Stomach (tissue), 9 donors: ENCODE results near the gene RNF26. TPM values are rescaled to one million over a fixed set of nuclear protein-coding genes. Genes with fewer than 3 reads are reported as not detected.
A peak's percentile ranks its signal among the peaks of the same experiment; 100 is the strongest.

Source experiments
- DNase-seq, 2 donors: peaks; one replicate each; pipeline versions ENCODE4 v3.0.0 to v3.0.0-alpha.2; 2013 to 2019
- H3K27ac ChIP-seq, 5 donors: fragments of 200-600 bp in 4 of 5; sonication (generic) in 4 of 5; one replicate each; pipeline ENCODE4 v1.5.1; 2013 to 2019; ENCODE audit warnings: mild to moderate bottlenecking in 1 of 5, moderate library complexity in 1 of 5
- H3K27me3 ChIP-seq, 3 donors: fragments of 200-600 bp; sonication (generic); one replicate each; pipeline ENCODE4 v1.5.1; 2017 to 2019; ENCODE audit warnings: mixed run types in 1 of 3
- H3K36me3 ChIP-seq, 4 donors: fragments of 200-600 bp; sonication (generic); 1 replicate in 3 of 4; 2 replicates in 1 of 4; pipeline ENCODE4 v1.5.1; 2016 to 2019
- H3K4me1 ChIP-seq, 4 donors: fragments of 200-600 bp; sonication (generic); one replicate each; pipeline ENCODE4 v1.5.1; 2016 to 2019
- H3K4me3 ChIP-seq, 4 donors: fragments of 200-600 bp; sonication (generic) in 3 of 4; one replicate each; pipeline ENCODE4 v1.5.1; 2016 to 2019; ENCODE audit warnings: mild to moderate bottlenecking in 1 of 4
- H3K9me3 ChIP-seq, 4 donors: fragments of 200-600 bp; sonication (generic); one replicate each; pipeline ENCODE4 v1.5.1; 2016 to 2019
- EP300 ChIP-seq: sonication (generic); formaldehyde crosslinking; IDR thresholded peaks from one replicate; pipeline ENCODE4 v1.6.1; 2017; ENCODE audit warnings: antibody characterized with exemption
- POLR2A ChIP-seq, 4 donors: fragments of 450-650 bp; IDR thresholded peaks; one replicate each; pipeline ENCODE4 v1.6.1; 2016; ENCODE audit warnings: antibody characterized with exemption in 4 of 4, control low read depth in 2 of 4, mild to moderate bottlenecking in 1 of 4, moderate library complexity in 1 of 4
- POLR2AphosphoS5 ChIP-seq, 3 donors: sonication (generic); formaldehyde crosslinking; IDR thresholded peaks; one replicate each; pipeline ENCODE4 v1.6.1; 2016; ENCODE audit warnings: antibody characterized with exemption in 3 of 3
- WGBS, 5 donors: extraction: QIAGEN DNeasy Blood & Tissue Kit in 3 of 5; methylation state at CpG; one replicate each; pipeline versions ENCODE4 v1.1.5 to v1.1.7; 2013 to 2018; 5-methylcytosine and 5-hydroxymethylcytosine counted together
- intact Hi-C: fragments of 100-400 bp; cut with DNase I; formaldehyde crosslinking; loops from one replicate; pipeline ENCODE4 v1.15.1; 2023; ENCODE audit warnings: low total_unique reads
- polyA plus RNA-seq, 3 donors: library from polyadenylated mRNA; stranded (reverse); fragments of 200-250 nt; gene quantifications; one replicate each; pipeline ENCODE4 v1.2.3, GENCODE V29; 2013
- total RNA-seq, 5 donors: library from RNA; depleted of rRNA; stranded (reverse); fragments of >200 nt; gene quantifications; one replicate each; pipeline versions ENCODE4 v1.1.0 to v1.2.3, GENCODE V29; 2014 to 2016
- TF ChIP-seq, protein P1 (sequence below), 7 experiments: fragments of 450-650 bp in 4 of 7; fragments of 200-600 bp in 3 of 7; sonication (generic) in 3 of 7; IDR thresholded peaks; one replicate each; pipeline ENCODE4 v1.5.1; 2016 to 2019; ENCODE audit warnings: antibody characterized with exemption in 7 of 7, control low read depth in 2 of 7, mild to moderate bottlenecking in 1 of 7
- donor health status: healthy with polysubstance abuse.
- donor health status: Bipolar disorder and iron deficiency.
- donor health status: healthy.

Gene RNF26
- total and polyA plus RNA-seq, 8 donors: 1.3 to 45.8 (median 10.3) TPM; not detected in 1

DNA sequence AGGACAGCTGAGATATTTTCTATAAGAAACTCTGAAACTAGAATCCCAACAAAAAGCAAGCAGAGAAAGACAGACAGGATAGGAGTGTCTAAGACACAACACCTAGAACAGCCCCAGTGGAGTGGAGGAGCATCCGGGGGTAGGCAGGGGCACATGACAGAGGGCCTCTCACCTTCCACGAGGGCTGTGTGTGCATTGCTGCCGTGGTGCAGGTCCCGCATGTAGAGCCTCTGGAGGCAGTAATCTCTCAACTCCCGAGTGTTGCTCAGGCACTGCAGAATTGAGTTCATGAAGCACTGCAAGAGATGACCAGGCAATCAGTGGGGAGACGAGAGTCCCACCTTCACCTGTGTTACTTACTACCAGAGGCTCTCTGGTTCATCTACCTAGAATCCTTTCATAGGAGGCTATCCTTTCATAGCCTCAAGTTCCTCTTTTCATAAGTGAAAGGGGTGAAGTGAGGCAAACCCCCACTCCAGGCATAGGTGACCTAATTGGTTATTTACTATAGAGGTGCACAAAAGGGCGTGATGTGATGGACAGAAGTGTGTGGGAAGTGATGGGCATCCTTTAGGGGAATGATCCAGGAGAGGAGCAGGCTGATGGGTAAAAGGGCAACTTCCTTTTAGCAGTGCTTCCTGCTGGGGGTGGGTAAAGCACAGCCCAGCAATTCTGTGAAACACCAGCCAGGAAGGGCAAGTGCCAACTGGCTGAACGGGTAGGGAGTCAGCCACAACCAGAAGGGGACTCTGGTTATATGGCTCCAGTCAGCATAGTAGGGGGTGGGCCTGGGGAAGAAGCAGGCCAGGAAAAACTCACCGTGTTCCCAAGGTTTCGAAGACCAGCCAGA lies 25.3 kb downstream of the RNF26 start:
- Histone ChIP-seq H3K27me3 (peaks cover 0 to 22% (median 13%) of the 10 kb centered on the region in 3 donors), H3K36me3 (peaks cover 0 to 27% (median 16%) of the 10 kb centered on the region in 4 donors), H3K4me1 (peaks cover 28 to 62% (median 53%) of the 10 kb centered on the region in 4 donors), H3K27ac (peak overlapping the region in 1 of 5 donors; percentile 93), H3K4me3 (no peak overlapping the region), H3K9me3 (no peaks in the 10 kb centered on the region)
- intact Hi-C loops: loop anchor here (10.0 kb wide), 1 partner anchor 115 kb away; no protein-coding TSS in a partner anchor
- WGBS, 5 donors: 79 to 85% (median 84%) methylated on average over 7 to 10 of the region's 10 CpGs
- no peak for TF ChIP-seq POLR2AphosphoS5 (IDR thresholded peaks at IDR 0.05)
- TF ChIP-seq EP300: no peak
- no peak for TF ChIP-seq POLR2A (IDR thresholded peaks at IDR 0.05)
- TF ChIP-seq, protein P1, sequence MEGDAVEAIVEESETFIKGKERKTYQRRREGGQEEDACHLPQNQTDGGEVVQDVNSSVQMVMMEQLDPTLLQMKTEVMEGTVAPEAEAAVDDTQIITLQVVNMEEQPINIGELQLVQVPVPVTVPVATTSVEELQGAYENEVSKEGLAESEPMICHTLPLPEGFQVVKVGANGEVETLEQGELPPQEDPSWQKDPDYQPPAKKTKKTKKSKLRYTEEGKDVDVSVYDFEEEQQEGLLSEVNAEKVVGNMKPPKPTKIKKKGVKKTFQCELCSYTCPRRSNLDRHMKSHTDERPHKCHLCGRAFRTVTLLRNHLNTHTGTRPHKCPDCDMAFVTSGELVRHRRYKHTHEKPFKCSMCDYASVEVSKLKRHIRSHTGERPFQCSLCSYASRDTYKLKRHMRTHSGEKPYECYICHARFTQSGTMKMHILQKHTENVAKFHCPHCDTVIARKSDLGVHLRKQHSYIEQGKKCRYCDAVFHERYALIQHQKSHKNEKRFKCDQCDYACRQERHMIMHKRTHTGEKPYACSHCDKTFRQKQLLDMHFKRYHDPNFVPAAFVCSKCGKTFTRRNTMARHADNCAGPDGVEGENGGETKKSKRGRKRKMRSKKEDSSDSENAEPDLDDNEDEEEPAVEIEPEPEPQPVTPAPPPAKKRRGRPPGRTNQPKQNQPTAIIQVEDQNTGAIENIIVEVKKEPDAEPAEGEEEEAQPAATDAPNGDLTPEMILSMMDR (IDR thresholded peaks at IDR 0.05): no peak
- no peak for DNase-seq

DNA sequence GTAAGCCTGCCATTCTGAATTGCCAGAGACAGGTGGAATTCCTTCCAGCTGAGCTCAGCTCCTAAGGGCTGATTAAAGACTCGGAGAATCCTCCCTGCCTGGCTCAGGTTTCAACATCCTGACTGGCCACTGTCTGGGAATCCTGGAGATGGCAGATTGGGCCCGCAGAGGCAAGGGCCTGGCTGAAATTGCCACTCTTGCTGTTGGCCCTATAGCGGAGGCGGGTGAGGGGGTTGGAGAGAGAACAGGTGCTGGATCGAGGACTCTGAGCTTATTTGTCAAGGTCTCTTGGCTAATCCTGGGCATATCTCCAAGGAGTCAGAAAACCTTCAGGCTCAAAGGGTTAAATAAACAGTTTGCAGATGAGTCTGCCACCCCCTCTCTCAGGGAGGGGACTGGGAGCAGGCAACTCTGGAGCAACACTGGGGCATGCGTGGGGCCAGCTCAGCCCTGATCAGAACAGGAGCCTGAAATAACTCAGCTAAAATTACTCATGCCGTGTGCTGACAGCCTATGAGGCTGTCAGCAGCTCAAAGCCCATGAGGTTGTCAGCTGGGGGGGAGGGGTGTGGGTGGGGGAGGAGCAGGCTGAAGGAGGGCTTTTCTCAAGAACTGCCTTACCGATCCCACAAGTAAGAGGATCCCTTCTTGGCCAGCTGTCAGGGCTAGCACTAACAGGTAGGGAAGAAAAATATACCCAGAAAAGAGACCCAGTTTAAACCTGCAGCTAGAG lies 26.9 kb downstream of the RNF26 start:
- H3K9me3 ChIP-seq: no peaks in the 10 kb centered on the region
- H3K4me3 ChIP-seq: peak overlapping the region in 2 of 4 donors; percentile 1 to 54
- intact Hi-C loops: no loop called here
- DNase-seq: peak in 1 of 2 donors; percentile 65
- peaks cover 0 to 34% (median 20%) of the 10 kb centered on the region in 3 donors for H3K27me3 ChIP-seq
- H3K4me1 ChIP-seq: peaks cover 39 to 68% (median 60%) of the 10 kb centered on the region in 4 donors
- peaks cover 0 to 27% (median 16%) of the 10 kb centered on the region in 4 donors for H3K36me3 ChIP-seq
- TF ChIP-seq, protein P1 (IDR thresholded peaks at IDR 0.05): no peak
- TF ChIP-seq POLR2AphosphoS5 (IDR thresholded peaks at IDR 0.05) (peak in 2 of 3 donors; percentile 43 to 64), EP300 (no peak)
- 34 to 45% (median 38%) methylated on average over 8 of the region's 8 CpGs for WGBS, 5 donors
- peak overlapping the region in 4 of 5 donors; percentile 71 to 93 (median 87) for H3K27ac ChIP-seq

DNA sequence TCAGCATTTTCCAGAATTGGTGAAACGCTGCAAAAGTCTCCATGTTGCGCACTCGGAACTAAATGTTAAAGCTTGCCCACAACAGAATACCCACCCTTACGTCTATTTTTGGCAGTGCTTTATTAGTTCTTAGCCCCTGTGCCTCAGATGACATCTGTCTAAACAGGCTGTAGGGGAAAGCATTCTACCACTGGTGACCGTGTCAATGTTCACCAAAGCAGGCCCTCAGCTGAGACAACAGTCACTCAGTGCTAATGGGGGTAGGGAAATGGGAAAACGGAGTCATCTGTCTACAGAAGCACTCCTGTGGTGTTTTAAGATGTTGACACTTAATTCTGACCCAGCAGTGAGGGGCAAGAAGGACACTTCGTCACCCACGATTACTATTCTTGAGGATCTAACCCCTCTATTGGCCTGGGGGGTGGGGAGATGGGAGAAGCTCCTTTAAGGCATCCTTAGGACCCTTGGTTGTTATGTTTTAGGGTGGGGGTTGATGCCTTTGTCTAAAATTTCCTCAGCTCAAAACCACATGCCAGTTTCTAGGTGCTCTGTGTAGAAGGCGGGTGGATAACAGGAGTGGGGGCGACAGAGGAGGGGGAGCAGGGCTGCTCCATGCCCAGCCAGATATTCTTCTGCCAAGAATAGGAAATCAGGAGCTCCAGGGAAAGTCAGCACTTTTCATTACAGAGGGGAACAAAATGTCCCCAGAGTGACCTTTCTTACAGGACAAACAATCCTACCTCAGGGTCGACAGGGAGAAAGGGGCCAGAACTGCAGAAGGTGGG lies 27.8 kb downstream of the RNF26 start:
- Histone ChIP-seq H3K36me3 (peaks cover 0 to 27% (median 16%) of the 10 kb centered on the region in 4 donors), H3K27me3 (peaks cover 0 to 31% (median 20%) of the 10 kb centered on the region in 3 donors), H3K27ac (peak overlapping the region in 4 of 5 donors; percentile 71 to 93 (median 87)), H3K4me3 (peak overlapping the region in 3 of 4 donors; percentile 54 to 59 (median 59)), H3K9me3 (no peaks in the 10 kb centered on the region), H3K4me1 (peaks cover 40 to 67% (median 57%) of the 10 kb centered on the region in 4 donors)
- 77 to 86% (median 83%) methylated on average over 11 of the region's 11 CpGs for WGBS, 5 donors
- intact Hi-C loops: no loop called here
- TF ChIP-seq EP300 (no peak), POLR2AphosphoS5 (IDR thresholded peaks at IDR 0.05) (no peak), POLR2A (IDR thresholded peaks at IDR 0.05) (no peak)
- TF ChIP-seq, protein P1 (IDR thresholded peaks at IDR 0.05): no peak
- no peak for DNase-seq

DNA sequence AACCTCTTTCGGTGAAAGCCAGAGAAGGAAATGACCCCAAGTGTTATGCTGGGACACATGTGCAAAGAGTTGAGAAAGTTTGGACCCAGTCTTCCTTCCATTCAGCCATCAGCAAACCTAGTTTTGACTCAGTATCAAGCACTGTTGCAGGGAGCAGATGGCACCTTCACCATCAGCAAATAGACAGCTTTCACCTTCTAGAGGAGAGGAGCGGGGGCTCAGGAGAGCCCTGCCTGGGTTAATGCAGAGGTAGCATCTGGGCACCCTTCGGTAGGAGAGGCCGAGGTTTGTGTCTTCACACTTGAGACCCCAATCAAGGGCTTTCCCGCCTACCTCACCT lies 28.4 kb downstream of the RNF26 start:
- peaks cover 45 to 70% (median 62%) of the 10 kb centered on the region in 4 donors for H3K4me1 ChIP-seq
- no peaks in the 10 kb centered on the region for H3K9me3 ChIP-seq
- WGBS, 5 donors: 67 to 97% (median 93%) methylated on average over 1 to 5 of the region's 5 CpGs
- intact Hi-C loops: no loop called here
- H3K27me3 ChIP-seq: peaks cover 0 to 31% (median 20%) of the 10 kb centered on the region in 3 donors
- H3K36me3 ChIP-seq: peaks cover 0 to 24% (median 14%) of the 10 kb centered on the region in 4 donors
- H3K4me3 ChIP-seq: peak overlapping the region; percentile 50 to 59 (median 56)
- DNase-seq: no peak
- TF ChIP-seq POLR2A (IDR thresholded peaks at IDR 0.05): no peak
- no peak for TF ChIP-seq POLR2AphosphoS5 (IDR thresholded peaks at IDR 0.05)
- TF ChIP-seq EP300: no peak
- TF ChIP-seq, protein P1 (IDR thresholded peaks at IDR 0.05): no peak
- H3K27ac ChIP-seq: peak overlapping the region in 4 of 5 donors; percentile 71 to 93 (median 87)
